PC-3 (cell line): Measurements from ENCODE around the gene TRMT61A.

Experiments used
- CTCF ChIP-seq: fragments of 300-600 bp; sonication (generic); conservative IDR thresholded peaks from 2 replicates; pipeline ENCODE4 v1.5.1; 2017; ENCODE audit warnings: antibody characterized with exemption, low read depth, mild to moderate bottlenecking, low read length
- EZH2 ChIP-seq: fragments of 300-600 bp; sonication (generic); IDR thresholded peaks from one replicate; pipeline ENCODE4 v1.6.1; 2017; ENCODE audit warnings: antibody characterized with exemption, mild to moderate bottlenecking, low read length; ENCODE audit not compliant: unreplicated experiment
- EZH2phosphoT487 ChIP-seq: fragments of 300-600 bp; sonication (generic); IDR thresholded peaks from 2 replicates; pipeline ENCODE4 v1.6.1; 2018; ENCODE audit warnings: mild to moderate bottlenecking, antibody characterized with exemption, low read length, borderline replicate concordance

- no peak for TF ChIP-seq EZH2
- no peak for TF ChIP-seq CTCF
- TF ChIP-seq EZH2phosphoT487, result no peak
Measured at GRCh38 chr14:103562429-103563225, 33.6 kb downstream of the TRMT61A start, which contains the start of the genes BAG5 and COA8.
